ENCODE measurements around the gene CCDC174.
A peak's percentile ranks its signal among the peaks of the same experiment; 100 is the strongest.
"Not testable (repeated sequence)": the region's sequence is repeated elsewhere in the genome, so short reads cannot be mapped to it uniquely, and the experiment has no call there.

CCDC174 gene

DNA sequence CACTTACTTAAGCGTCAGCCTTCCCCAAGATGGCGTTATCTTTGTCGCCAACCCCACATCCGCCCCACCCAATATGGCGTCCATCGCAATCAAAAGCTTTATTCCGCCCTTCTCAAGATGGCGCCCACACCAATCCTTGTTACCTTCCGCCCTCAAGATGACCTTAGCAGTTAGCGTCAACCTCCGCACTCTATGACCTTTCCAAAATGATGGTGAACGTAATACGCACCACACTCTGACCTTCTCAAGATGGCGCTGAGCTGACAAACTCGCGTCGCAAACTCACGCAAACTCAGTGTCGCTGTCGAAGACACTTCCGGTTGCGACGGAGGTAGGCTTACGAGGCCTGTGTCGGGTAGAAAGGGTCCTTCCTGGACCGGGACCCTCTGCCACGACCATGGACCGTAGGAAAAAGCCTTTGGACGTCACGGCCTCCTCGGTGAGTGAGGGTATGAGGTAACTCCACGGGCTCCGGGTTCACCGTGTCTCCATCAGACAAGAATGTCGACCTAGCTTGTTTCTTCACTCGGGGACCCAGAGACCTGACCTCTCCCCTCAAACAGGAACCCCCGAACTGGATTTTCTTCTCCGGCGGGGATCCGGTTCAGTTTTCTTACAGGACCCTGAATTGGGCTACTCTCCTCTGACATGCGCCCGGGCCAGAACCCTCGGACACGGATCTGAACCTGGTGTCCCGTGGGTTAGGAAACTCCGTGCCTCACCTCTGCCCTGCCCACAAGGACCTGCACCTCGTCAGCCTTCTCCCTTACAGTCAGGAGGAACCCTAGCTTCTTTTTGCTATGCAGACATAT is at the start of gene CCDC174:
TSS of gene CCDC174 (plus strand) at position 323 of the 812 bp plus-strand sequence. CDS start at position 398, 75 bp downstream.
- peak; percentile 96 for DNase-seq

DNA sequence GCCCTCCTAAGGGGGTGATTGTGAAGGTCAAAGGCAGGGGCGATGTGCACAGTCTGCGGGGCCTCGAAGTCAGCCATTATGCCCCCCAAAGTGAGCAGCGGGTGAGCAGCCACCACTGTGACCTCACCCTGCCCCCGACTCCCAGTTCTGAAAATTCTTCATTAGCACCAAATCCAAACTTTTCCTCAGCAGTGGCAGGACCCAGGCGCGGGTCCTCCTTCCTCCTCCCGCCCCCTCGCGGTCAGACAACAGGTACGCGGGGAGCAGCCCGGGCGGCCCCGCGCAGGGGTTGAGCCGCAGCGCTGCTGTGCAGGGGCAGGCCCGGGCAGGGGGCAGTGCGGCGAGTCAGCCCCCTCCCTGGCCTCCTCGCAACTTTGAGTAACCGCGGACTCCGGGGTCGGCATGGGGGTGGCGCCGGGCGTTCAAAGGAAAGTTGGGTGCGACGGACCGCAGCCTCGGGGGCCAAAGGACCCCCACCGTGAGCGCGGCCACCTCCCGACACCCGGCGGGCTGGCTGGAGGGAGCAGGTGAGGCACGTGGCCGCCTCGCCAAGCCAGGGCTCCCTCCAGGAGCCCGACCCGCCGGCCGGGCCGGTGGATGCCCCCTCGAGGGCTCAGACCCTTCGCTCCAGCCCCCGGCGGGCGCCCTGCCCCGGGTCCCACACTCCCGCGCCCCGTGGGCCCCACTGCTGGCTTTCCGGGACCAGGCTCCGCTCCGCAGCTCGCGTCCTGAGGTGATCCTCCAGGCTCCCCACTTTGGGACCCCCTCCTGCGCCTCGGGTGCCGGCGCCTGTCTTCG is 49.4 kb upstream of the CCDC174 start:
- no peak for DNase-seq

DNA sequence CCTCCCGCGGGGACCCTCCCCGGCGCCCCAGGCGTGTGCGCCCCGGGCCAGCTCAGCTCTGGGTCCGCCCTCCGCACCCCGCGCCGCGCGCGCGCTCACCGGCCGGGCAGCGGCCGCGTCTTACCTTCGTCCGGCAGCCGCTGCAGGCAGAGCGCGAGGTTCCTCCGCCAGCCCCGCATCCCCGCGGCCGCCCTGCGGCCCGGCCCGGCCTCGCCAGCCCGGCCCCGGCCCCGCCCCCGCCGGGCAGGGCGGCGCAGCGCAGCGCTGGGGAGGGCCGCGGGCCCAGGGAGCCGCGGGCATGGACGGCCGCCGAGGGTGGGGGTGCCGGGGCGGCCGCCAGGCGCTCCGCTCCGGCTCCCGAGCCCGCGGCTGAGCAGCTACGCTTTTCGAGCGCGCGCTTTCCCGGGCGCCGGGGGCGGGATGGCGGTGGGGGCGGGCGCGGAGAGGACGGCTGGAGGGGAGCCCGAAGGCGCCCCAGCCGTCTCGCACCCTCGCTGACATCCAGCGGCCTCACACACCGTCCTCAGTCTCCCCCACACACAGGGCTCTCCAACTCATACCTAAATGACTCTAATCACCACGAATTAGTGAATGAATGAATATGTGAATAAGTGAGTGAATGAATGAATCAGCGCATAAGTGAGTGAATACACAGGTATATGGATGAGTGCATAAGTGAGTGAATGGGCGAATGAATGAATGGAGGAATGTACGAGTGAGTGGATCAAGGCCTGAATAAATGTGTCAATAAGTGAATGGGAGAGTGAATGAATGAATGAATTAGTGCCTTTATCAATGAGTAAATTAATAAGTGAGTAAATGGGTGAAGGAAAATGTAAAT is 48.5 kb upstream of the CCDC174 start:
- no peak for DNase-seq

DNA sequence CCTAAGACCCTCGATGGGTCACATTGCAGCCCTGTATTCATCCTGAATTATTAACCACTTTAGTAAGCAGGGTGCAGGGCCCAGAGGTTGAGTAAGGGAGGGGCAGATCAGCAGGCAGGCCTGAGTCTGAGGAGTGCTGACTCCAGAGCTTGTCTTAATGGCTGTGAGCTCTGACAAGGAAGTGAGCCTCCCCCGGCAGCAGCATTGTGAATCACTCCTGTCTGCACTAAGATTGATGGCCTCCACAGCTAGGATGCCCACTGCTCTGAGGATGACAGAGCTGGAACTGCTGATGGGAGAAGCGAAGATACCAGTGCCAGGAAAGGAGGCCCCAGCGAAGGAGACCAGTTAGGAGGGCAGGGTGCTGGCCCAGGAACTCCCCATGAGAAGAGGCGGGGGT is 46.5 kb upstream of the CCDC174 start:
- DNase-seq: no peak

DNA sequence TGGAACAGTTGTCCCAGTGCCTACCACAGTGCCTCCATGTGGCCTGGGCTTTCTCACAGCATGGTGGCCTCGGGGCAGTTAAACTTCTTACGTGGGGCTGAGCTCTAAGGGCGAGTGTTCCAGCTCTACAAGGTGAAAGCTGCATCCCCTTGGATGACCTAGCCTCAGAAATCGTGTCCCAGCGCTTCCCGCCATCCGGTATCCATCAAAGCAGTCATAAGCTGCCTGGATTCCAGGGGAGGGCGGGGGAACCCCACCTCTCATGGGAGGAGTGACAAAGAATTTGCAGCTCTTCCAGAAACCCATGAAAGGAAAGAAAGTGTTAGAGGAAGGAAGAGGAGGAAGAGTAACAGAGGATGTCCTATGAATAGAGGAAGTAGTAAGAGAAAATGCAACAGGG is 45.8 kb upstream of the CCDC174 start:
- DNase-seq: no peak

DNA sequence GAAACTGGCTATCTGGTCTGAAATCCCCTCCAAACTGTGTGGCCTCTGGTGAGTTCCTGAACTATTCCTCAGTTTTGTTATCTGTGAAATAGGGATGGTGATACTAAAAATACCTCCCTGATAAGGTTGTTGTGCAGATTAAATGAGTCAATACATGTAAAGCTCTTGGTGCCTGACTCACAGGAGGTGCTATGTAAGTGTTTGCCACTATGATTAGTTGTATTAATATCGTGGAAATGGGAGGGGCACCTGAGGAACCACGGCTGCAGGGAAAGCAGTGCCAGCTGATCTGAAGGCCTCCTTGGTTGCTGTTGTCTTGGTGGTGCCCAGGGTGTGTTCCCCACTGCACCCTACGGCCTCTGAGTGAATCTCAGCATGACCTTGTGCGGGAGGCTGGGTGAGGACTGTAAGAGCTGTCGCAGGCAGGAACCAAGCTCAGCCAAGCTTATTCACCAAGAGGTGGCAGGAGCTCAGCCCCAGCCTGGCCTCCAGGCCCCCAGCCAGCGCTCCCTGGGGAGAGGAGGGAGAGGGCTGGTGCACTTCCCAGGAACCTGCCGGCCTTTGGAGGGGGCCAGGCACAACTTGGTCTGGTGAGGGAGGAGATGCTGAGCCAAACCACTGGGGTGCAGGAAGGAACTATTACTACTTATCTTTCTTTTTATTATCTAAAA is 44.8 kb upstream of the CCDC174 start:
- DNase-seq: no peak

DNA sequence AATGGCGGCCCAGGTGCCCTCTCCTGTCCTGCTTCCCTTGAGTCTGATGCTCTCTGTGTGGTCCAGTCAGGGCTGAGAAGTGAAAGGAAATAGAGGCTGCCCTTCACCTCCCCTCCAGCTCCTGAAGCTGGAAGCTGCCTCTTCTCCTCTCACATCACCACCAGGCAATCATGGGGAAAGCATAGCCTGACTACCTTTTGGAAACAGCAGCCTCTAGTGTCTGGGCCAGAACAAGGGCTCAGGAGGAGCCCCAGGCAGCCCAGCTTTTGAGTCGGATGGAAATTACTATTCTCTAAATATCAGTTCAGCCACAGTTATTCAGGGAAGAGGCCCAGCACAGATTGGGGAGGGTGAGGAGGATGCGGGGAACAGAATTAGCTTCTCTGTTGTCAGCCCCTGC is 43.3 kb upstream of the CCDC174 start:
- no peak for DNase-seq

DNA sequence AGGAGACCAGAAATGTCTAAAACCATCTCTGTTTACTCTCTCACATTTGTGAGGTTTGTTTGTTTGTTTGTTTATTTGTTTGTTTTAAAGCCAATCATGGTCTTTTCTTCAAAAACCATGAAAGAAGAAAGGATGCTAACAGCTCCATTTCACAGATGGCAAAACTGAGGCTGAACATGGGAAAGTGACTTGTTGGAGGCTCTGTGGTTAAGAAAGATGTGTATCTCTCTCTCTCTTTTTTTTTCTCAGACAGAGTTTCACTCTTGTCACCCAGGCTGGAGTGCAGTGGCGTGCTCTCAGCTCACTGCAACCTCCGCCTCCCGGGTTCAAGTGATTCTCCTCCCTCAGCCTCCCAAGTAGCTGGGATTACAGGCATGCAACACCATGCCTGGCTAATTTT is 42.5 kb upstream of the CCDC174 start:
- DNase-seq: not testable (repeated sequence)

DNA sequence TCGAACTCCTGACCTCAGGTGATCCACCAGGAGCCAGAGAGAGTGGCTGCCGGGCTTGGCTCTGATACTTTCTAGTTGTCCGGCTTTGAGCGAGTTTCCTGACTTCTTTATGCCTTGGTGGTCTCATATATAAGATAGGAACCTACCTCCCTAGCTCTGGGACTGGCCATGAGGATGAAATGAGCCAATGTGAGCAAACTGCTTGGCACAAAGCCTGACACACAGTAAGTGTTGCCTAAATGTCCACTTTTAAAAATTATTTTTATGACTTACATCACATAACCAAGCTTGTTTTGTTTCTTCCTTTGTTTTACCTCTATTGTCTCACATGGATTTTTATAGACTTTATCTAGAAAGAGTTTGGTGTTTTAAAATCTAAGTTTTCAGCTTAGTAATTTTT is 42.1 kb upstream of the CCDC174 start:
- DNase-seq: no peak

DNA sequence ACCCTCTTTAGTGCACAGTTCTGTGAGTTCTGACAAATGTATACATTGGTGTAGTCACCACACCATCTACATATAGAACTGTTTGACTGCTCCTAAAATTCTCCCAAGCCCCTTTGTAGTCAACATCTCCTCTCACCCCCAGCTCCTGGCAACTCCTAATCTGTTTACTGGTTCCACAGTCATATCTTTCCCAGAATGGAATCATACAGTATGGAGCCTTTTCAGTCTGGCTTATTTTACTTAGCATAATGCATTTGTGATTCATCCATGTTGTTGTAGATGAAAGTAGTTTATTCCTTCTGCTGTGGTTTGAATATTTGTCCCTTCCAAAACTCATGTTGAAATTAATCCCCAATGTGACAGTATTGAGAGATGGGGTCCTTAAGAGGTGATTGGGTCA is 41.6 kb upstream of the CCDC174 start:
- DNase-seq: no peak

DNA sequence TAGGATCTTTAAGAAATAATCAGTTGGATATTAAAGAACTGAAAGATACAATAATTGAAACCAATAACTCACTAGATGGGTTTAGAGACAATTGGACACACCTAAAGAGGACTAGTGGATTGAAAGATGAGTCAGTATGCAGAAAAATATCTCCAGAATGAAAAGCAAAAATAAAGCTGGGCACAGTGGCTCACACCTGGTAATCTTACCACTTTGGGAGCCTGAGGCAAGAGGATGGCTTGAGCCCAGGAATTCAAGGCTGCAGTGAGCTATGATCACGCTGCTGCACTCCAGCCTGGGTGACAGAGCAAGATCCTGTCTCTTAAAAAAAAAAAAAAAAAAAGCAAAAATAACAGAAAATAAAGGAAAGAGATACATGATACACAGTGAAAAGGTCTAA is 37.4 kb upstream of the CCDC174 start:
- no peak for DNase-seq

DNA sequence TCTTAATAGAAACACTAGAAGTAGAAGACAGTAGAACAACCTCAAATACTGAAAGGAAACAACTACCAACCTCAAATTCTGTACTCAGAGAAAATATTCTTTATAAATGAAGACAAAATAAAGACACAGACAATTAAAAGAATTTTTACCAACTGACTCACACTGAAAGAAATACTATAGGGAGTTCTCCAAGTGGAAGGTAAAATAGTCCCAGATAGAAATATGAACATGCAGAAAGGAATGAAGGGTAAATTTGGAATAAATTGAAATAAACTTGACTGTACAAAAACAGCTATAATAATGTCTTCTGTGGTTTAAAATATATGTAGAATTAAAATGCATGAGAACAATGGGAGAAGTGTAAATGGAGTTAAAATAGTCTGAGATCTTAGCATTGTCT is 36.7 kb upstream of the CCDC174 start:
- DNase-seq: no peak

DNA sequence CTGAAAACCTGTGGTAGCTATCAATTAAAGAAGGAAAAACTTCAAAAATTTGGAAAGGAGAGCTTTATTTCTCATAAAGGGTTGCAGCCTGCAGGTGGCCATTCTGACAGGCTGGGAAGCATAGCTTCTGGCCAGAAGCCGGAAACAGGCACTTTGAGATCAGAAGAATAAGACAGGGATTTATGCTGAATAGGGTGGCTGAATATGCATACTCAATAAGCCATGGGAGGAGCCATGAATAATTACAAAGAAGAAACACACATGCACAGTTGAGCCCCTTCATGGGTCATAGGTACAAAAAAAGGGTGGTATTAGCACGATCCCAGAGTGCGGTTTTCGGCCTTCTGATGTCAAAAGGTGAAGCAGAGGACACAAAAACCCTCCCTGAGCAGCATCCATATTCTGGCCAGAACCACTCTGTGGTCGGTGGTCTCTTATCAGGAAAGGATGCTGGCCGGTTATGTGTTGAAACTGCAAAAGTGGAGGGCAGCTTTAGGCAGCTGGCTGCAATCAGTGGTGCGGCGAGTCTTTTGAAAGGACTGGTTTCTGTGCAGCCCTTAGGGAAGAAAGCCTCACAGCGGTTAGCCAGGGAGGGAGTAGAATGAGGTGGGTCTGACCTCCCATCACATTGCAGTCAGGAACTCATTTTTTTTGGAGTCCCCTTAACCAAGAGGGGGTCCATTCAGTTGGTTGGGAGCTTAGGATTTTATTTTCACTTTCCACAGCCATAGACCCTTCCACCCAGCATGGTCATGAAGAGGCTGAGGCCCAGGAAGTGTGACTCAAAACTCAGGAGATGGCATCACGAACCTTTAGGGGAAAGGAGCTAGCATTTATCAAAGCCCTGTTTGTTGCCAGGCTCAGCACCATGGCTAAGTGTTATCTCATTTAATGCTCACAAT is 34.7 kb upstream of the CCDC174 start:
- DNase-seq: no peak

DNA sequence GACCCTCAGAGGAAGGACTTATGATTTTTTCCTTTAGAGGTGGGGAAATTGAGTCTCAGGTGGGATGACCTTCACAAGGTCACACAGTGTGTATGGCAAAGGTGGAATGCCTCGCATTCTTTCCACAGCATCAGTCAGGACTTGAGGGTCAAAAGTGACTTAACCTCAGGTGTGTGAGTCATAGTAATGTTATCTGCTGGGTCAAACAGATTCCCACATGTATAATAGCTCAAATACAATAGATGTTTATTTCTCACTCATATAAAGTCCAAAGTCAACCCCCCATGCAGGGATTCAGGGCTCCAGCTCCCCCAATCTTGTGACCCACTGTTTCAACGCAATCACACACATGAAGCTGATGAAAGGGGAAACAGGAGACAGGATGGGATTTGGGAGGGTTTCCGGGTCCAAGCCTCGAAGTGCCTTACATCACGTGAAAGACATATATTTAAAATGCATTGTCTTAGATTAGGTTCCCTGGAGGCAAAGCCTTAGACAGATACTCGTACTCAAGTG is 34.0 kb upstream of the CCDC174 start:
- no peak for DNase-seq

DNA sequence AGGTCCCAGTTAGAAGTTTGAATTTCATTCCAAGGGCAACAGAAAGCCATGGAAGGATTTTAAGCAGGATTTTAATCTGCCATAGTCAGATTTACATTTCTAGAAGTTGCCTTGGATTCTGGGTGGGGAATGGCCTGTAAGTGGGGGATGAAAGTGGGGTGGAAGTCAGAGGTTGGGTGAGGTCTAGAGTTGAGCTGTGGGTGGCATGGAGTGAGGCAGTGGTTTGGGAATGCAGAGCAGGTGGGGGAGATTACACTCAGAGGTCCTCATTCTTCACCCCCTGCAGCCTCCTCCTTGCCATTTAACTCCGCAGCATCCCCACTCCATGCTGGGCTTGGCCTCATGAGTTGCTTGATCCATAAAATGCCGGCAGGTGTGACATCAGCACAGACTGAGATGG is 32.0 kb upstream of the CCDC174 start:
- DNase-seq: no peak

DNA sequence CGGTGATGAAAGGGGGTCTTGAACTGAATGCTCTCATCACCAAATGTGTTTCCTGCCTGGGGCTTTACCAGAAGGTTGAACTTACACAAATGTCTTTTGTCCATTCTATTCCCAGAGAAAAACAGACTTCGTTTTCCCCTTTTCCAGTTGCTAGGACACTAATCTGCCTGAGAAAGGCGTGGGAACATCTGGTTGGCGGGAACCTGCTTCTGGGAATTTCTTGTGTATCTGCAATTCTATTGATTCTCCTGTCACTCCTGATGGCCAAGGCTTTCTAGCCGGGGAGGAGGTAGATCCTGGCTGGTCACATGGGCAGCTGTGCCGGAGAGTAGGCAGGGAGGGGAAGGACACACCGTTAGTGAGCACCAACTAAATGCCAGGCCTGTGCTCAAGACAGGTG is 31.1 kb upstream of the CCDC174 start:
- no peak for DNase-seq

DNA sequence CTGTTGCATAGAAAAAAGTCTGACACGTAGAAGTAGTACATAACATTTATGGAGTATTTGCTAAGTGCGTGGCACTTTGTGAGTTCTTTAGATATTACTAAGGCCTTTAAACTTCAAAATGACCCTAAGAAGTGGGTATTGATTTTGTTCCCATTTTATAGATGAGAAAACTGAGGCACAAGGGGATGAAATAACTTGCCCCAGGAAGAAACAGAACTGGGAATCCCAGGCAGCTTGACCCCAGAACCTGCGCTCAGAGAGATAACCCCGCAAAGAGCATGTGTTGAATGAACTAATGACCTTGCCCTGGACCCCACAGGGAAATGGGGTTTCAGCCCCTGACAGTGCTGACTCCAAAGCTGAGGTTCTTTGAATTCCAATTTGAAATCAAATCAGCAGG is 30.5 kb upstream of the CCDC174 start:
- no peak for DNase-seq

DNA sequence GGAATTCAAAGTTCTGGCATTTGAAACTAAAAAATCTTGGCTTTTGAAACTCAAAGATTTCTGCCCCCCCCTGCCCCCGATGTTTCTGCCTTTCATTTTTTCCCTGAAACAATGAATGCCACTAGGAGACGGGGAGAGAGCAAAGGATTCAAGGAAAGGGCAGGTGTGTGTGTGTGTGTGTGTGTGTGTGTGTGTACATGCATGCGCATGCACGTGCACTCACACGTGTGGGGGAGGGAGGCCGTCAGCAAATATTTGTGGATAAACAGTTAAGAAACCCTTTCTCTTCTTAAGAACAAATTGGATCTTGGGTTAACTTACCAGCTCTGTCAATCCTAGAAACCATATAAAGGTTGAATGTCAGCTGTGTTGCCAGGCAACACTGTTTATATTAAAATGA is 29.2 kb upstream of the CCDC174 start:
- DNase-seq: no peak

DNA sequence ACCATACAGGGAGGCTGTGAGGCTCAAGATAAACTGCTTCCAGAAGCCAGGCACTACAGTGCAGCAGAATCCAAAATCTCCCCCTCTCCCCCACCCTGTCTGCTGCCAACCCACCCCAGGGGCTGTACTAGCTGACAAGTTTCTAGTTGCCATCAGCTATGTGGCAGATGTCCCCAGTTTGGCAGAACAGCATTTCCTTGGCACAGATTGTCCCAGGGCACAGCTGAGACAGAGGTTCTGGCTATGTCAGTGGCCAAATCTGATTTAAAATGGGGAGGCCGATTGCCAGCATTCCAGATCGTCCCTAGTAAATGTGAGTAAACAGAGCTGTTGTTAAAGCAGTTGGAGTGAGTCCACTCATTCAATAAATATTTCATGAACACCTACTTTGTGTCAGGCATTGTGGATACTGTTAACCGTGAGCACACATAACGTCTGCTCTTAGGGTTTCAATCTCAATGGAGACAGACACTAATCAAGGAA is 28.0 kb upstream of the CCDC174 start:
- DNase-seq: no peak

DNA sequence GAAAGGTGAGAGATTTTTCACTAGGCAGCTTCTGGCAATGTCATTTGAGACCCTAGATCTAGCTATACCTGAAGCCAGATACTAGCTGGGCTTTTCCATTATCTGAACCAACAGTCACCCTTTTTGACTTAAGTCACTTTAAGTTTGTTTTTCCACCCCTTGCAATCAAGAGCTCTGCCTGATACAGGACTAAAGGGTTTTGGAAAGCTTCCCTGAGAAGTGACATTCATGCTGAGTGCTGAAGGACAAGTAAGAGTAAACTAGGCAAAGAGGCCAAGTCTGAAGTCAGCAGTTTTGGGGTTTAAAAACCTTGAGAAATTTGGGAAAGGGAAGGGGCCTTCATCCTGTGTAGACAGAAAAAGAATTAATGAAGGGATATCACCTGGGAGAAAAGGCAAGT is 27.1 kb upstream of the CCDC174 start:
- DNase-seq: no peak

DNA sequence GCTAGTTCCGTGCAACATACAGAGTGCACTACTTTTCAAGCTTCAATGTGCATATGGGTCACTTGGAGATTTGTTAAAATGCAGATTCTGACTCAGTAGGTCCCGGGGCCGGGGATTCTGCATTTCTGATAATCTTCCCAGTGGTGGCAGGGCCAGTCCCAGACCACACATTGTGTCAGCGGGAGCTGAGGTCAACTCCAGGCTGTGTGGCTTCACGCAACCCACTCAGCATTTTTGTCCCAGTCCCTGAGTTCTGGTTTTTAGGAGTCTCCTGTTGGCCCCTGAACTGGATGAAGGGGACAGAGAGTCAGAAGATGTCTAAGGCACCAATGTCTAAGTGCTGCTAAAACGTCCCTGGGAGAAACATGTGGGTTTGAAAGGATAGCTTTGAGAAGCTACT is 26.1 kb upstream of the CCDC174 start:
- no peak for DNase-seq

Measured in activated T-cell treated with anti-CD3 and anti-CD28 coated beads, Interleukin-2, amount 50 U/mL, for 1 hour (primary cell).